Measurements from ENCODE around the gene TMEM254.
"Not testable (repeated sequence)": the region's sequence is repeated elsewhere in the genome, so short reads cannot be mapped to it uniquely, and the experiment has no call there.

DNA sequence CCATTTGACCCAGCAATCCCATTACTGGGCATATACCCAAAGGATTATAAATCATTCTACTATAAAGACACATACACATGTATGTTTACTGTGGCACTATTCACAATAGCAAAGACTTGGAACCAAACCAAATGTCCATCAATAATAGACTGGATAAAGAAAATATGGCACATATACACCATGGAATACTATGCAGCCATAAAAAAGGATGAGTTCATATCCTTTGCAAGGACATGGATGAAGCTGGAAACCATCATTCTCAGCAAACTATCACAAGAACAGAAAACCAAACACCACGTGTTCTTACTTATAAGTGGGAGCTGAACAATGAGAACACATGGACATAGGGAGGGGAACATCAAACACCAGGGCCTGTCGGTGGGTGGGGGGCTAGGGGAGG is 19.8 kb downstream of the TMEM254 start:
- not testable (repeated sequence) for TF ChIP-seq POLR2A (IDR thresholded peaks at IDR 0.05)
- TF ChIP-seq, protein P1, sequence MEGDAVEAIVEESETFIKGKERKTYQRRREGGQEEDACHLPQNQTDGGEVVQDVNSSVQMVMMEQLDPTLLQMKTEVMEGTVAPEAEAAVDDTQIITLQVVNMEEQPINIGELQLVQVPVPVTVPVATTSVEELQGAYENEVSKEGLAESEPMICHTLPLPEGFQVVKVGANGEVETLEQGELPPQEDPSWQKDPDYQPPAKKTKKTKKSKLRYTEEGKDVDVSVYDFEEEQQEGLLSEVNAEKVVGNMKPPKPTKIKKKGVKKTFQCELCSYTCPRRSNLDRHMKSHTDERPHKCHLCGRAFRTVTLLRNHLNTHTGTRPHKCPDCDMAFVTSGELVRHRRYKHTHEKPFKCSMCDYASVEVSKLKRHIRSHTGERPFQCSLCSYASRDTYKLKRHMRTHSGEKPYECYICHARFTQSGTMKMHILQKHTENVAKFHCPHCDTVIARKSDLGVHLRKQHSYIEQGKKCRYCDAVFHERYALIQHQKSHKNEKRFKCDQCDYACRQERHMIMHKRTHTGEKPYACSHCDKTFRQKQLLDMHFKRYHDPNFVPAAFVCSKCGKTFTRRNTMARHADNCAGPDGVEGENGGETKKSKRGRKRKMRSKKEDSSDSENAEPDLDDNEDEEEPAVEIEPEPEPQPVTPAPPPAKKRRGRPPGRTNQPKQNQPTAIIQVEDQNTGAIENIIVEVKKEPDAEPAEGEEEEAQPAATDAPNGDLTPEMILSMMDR (IDR thresholded peaks at IDR 0.05) = not testable (repeated sequence)

Measured in prostate gland (tissue), 2 donors.